Left lung (tissue), 10 donors: ENCODE measurements around the gene CUEDC1. TPM values are rescaled to one million over a fixed set of nuclear protein-coding genes. Genes with fewer than 3 reads are reported as not detected.

Source experiments
- ATAC-seq: fragments of 200-7000 bp; cut with Tn5 transposase; one replicate; pipeline ENCODE4 v1.9.1; 2020; ENCODE audit warnings: moderate library complexity
- DNase-seq, 4 donors: peaks; one replicate each; pipeline ENCODE4 v3.0.0-alpha.2; 2013 to 2020
- H3K27ac ChIP-seq, 2 donors: fragments of 200-600 bp; sonication (generic) in 1 of 2; one replicate each; pipeline versions ENCODE4 v1.5.0 to v1.8.0; 2020 to 2021
- H3K27me3 ChIP-seq, 2 donors: fragments of 200-600 bp; sonication (generic) in 1 of 2; one replicate each; pipeline versions ENCODE4 v1.5.0 to v1.8.0; 2020 to 2021
- H3K36me3 ChIP-seq, 2 donors: fragments of 200-600 bp; sonication (generic) in 1 of 2; one replicate each; pipeline versions ENCODE4 v1.5.0 to v1.8.0; 2020 to 2021
- H3K4me1 ChIP-seq, 2 donors: fragments of 200-600 bp; one replicate each; pipeline ENCODE4 v1.8.0; 2021
- H3K4me3 ChIP-seq, 2 donors: fragments of 200-600 bp; sonication (generic) in 1 of 2; one replicate each; pipeline versions ENCODE4 v1.5.0 to v1.8.0; 2020 to 2021; ENCODE audit warnings: mild to moderate bottlenecking in 1 of 2
- H3K9me3 ChIP-seq, 2 donors: fragments of 200-600 bp; sonication (generic) in 1 of 2; one replicate each; pipeline versions ENCODE4 v1.5.0 to v1.8.0; 2020 to 2021
- intact Hi-C, 2 donors: fragments of 100-400 bp; cut with DNase I; formaldehyde crosslinking; loops; one replicate each; pipeline versions ENCODE4 v1.11.2 to v1.14.2; 2022
- polyA plus RNA-seq, 6 donors: library from polyadenylated mRNA; unstranded; fragments of 120-200 nt; gene quantifications; one replicate each; pipeline ENCODE4 v1.2.1, GENCODE V29; 2013; ENCODE audit not compliant: insufficient read length in 6 of 6
- total RNA-seq, 2 donors: library from RNA; stranded (reverse); fragmentation: NEBNext Ultra II Directional; extraction: Animal tissue kit (Norgen Biotek cat#: 25700); gene quantifications; one replicate each; pipeline ENCODE4 v1.2.1, GENCODE V29; 2021
- TF ChIP-seq, protein P1 (sequence below), 2 donors: fragments of 200-600 bp; sonication (generic) in 1 of 2; IDR thresholded peaks; one replicate each; pipeline versions ENCODE4 v1.5.0 to v1.8.0; 2021; ENCODE audit warnings: antibody characterized with exemption in 2 of 2
- donor health status: DM: no; HTN: yes; CAD: no.
- donor health status: DM: no; HTN: no; CAD: no.

CUEDC1 gene
- total and polyA plus RNA-seq, 8 donors: 38.2 to 47.7 (median 42.6) TPM

GRCh38 chr17:57938061-57938502 is 17.1 kb downstream of the CUEDC1 start:
- ATAC-seq (no peak), DNase-seq (no peak)
- TF ChIP-seq, protein P1, sequence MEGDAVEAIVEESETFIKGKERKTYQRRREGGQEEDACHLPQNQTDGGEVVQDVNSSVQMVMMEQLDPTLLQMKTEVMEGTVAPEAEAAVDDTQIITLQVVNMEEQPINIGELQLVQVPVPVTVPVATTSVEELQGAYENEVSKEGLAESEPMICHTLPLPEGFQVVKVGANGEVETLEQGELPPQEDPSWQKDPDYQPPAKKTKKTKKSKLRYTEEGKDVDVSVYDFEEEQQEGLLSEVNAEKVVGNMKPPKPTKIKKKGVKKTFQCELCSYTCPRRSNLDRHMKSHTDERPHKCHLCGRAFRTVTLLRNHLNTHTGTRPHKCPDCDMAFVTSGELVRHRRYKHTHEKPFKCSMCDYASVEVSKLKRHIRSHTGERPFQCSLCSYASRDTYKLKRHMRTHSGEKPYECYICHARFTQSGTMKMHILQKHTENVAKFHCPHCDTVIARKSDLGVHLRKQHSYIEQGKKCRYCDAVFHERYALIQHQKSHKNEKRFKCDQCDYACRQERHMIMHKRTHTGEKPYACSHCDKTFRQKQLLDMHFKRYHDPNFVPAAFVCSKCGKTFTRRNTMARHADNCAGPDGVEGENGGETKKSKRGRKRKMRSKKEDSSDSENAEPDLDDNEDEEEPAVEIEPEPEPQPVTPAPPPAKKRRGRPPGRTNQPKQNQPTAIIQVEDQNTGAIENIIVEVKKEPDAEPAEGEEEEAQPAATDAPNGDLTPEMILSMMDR (IDR thresholded peaks at IDR 0.05): no peak
- peaks cover 29 to 56% of the 10 kb centered on the region in 2 donors for H3K4me1 ChIP-seq
- H3K36me3 ChIP-seq: no peaks in the 10 kb centered on the region
- no peaks in the 10 kb centered on the region for H3K27me3 ChIP-seq
- no peak overlapping the region for H3K27ac ChIP-seq
- intact Hi-C loops: no loop called here
- H3K4me3 ChIP-seq: no peak overlapping the region
- no peaks in the 10 kb centered on the region for H3K9me3 ChIP-seq

DNA sequence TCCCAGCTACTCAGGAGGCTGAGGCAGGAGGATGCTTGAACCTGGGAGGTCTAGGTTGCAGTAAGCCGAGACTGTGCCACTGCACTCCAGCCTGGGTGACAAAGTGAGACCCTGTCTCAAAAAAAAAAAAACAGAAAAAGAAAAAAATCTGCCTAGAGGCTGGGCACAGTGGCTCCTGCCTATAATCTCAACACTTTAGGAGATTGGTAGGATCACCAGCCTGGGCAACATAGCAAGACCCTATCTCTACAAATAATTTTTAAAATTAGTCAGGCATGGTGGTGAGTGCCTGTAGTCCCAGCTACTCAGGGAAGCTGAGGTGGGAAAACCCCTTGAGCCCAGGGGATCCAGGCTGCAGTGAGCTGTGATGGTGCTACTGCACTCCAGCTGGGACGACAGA is 17.7 kb downstream of the CUEDC1 start:
- no peak for ATAC-seq
- Histone ChIP-seq H3K27me3 (no peaks in the 10 kb centered on the region), H3K36me3 (no peaks in the 10 kb centered on the region), H3K9me3 (no peaks in the 10 kb centered on the region), H3K27ac (peak overlapping the region in 1 of 2 donors; percentile 78), H3K4me3 (no peak overlapping the region), H3K4me1 (peaks cover 29 to 53% of the 10 kb centered on the region in 2 donors)
- intact Hi-C loops: no loop called here
- TF ChIP-seq, protein P1 (IDR thresholded peaks at IDR 0.05): no peak
- no peak for DNase-seq

DNA sequence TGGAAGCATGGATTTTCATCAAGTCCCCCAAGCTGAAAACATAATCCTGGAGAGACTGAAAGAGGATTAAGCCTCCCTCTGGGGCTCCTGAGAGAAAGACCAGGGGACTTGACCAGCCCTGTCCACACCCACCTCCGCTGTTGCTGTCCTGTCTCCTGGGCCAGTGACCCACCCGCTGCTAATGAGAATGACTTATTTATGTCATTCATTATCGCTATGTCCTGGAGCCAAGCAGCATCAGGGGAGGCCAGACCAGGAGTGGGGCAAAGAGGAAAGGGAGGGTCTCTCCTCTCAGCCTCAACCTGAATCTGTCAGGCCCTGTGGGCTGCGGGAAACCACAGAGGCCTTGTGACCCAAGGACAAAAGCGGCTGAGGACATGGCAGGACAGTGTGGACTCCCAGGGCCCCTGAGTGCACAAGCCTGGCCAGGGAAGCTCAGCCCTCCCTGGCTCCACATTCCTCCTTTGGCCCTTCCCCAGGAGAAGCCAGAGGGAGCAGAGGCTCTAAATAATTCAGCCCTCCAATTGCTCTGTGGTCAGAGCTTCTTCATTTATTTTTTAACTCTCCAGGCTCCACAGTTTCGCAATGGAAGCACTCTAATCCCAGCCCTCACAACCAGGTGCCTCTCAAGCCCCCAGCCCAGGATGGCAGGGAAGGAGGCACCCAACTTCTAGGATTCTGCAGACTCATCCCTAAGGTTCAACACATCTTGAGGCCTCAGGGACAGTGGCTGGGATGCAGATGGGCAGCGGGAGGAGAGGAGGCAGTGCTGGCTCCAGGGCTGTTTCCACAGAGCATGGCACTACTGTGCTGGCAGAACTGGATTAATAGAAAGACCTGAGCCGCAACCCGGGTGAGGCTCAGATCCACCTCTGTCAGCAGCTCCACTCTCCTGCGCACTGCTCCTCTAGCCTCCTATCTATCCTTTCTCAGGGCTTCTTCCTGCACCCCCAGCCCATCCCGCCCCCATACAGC is 19.1 kb downstream of the CUEDC1 start:
- H3K27me3 ChIP-seq: no peaks in the 10 kb centered on the region
- H3K9me3 ChIP-seq: no peaks in the 10 kb centered on the region
- H3K4me1 ChIP-seq: peaks cover 26 to 54% of the 10 kb centered on the region in 2 donors
- DNase-seq: peak in 1 of 4 donors; percentile 81
- ATAC-seq: peak; percentile 65
- TF ChIP-seq, protein P1 (IDR thresholded peaks at IDR 0.05): no peak
- intact Hi-C loops: no loop called here
- H3K27ac ChIP-seq: peak overlapping the region; percentile 68 to 78
- H3K4me3 ChIP-seq: no peak overlapping the region
- no peaks in the 10 kb centered on the region for H3K36me3 ChIP-seq

DNA sequence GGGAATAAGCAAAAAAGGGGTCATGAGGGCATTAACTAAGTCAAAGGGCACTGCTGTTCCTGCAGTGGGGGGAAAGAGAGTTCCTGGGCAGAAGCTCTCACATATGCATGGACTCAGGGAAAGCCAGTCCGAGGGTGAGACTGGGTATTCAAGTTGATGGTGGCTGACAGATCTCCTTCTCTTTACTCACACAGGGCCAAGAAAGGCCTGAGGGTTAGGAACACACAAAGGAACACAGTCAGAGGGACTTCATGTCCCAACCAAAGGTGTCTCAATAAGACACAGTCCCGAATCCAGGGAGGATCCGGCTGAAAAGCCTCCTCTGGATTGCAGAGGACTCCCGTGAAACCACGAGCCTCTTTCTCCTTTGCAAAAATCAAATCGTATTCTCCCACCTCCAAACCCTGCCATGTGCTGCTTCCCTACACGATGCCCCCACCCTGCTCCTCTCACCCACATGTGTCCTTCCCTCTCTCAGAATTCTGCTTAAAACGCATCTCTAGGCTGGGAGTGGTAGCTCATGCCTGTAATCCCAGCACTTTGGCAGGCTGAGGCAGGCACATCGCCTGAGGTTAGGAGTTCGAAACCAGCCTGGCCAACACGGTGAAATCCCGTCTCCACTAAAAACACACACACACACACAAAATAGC is 23.6 kb downstream of the CUEDC1 start:
- TF ChIP-seq, protein P1 (IDR thresholded peaks at IDR 0.05): no peak
- H3K27me3 ChIP-seq: no peaks in the 10 kb centered on the region
- peak overlapping the region in 1 of 2 donors; percentile 13 for H3K27ac ChIP-seq
- H3K4me3 ChIP-seq: no peak overlapping the region
- intact Hi-C loops: no loop called here
- DNase-seq (no peak), ATAC-seq (no peak)
- H3K36me3 ChIP-seq: no peaks in the 10 kb centered on the region
- peaks cover 27 to 51% of the 10 kb centered on the region in 2 donors for H3K4me1 ChIP-seq
- no peaks in the 10 kb centered on the region for H3K9me3 ChIP-seq

DNA sequence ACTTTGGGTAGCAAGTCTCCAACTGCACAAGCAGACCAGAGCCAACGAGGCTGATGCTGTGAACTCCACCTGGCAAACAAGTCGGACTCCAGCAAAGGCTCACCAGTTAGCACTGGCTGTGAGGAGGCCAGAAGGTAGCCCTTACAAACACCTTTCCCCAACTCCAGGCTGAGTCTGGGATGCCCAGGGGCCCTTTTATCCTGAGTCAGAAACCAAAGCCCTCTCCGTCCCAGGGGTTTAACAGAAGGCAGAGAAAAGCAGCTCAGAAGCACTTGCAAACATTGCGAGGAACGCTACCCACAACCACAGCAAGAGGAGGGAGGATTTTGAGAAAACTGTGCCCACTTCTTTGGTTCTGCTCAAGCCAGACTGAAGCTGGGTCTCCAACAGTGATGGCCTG is 25.0 kb downstream of the CUEDC1 start:
- no peak overlapping the region for H3K4me3 ChIP-seq
- DNase-seq (no peak), ATAC-seq (no peak)
- H3K4me1 ChIP-seq: peaks cover 14 to 38% of the 10 kb centered on the region in 2 donors
- intact Hi-C loops: no loop called here
- TF ChIP-seq, protein P1 (IDR thresholded peaks at IDR 0.05): no peak
- H3K27me3 ChIP-seq: no peaks in the 10 kb centered on the region
- H3K9me3 ChIP-seq: no peaks in the 10 kb centered on the region
- no peaks in the 10 kb centered on the region for H3K36me3 ChIP-seq
- H3K27ac ChIP-seq: peak overlapping the region in 1 of 2 donors; percentile 13
